ENCODE data around the gene TSPOAP1. TPM values are rescaled to one million over a fixed set of nuclear protein-coding genes. Genes with fewer than 3 reads are reported as not detected.

TSPOAP1 gene
- polyA plus RNA-seq, 1 of the 3 experiments (the other 2 are of a cell fraction) = 0.79 TPM

DNA sequence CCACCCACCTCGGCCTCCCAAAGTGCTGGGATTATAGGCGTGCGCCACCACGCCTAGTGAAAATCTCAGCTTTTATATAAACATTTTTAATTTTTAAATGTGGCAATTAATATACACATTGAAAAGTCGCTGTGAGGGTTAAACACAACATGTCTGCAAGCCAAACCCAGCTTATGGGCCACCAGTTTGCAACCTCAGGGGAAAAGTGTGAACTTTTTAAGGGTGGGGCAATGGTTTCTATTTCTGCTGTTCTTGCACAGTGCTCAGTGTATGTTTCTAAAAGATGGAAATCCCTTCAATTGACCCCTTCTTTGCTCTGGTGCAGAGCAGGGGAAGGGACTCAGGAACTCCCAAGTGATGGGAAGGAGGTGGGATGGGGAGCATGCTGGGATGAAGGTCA lies 41.7 kb upstream of the TSPOAP1 start:
- POLR2A ChIA-PET = no interaction called here
- CTCF ChIA-PET = interaction anchor here (0.9 to 5.7 kb wide), 6 partner anchors 12 to 121 kb away, joined by 3 to 21 read pairs (median 4); partner anchors contain the start of gene RNF43

More for the DNA sequence above, 41.7 kb upstream of the TSPOAP1 start:
- no peaks in the 10 kb centered on the region for H3K4me1 ChIP-seq (ENCODE audit: control insufficient read depth in 1 of 2, insufficient read depth in 2 of 2, low read depth in 1 of 2, low read length in 1 of 2)
- H3K4me2 ChIP-seq = no peak overlapping the region
- H3K4me3 ChIP-seq (ENCODE audit: low read depth in 2 of 2, low read length in 1 of 2) = no peak overlapping the region
- no peaks in the 10 kb centered on the region for H3F3A ChIP-seq (replicated peaks; ENCODE audit: insufficient read depth)
- H3K9ac ChIP-seq = no peak overlapping the region
- TF ChIP-seq FOSL2 (IDR thresholded peaks at IDR 0.05; ENCODE audit: borderline replicate concordance, low read depth) (no peak), FOXM1 (IDR thresholded peaks at IDR 0.05; ENCODE audit: low read depth) (no peak), EP300 (IDR thresholded peaks at IDR 0.05; ENCODE audit: borderline replicate concordance in 1 of 2, low read depth in 1 of 2, low read length in 1 of 2) (no peak), EZH2phosphoT487 (IDR thresholded peaks at IDR 0.05; ENCODE audit: borderline replicate concordance, low read depth) (no peak), POLR2AphosphoS5 (IDR thresholded peaks at IDR 0.05; ENCODE audit: low read depth, low read length) (no peak), CHD2 (IDR thresholded peaks at IDR 0.05; ENCODE audit: low read length, partially characterized antibody) (no peak), NFIC (IDR thresholded peaks at IDR 0.05; ENCODE audit: borderline replicate concordance) (no peak), RCOR1 (IDR thresholded peaks at IDR 0.05; ENCODE audit: low read length) (no peak), RXRA (IDR thresholded peaks at IDR 0.05; ENCODE audit: borderline replicate concordance, low read depth) (no peak), TAF1 (IDR thresholded peaks at IDR 0.05; ENCODE audit: borderline replicate concordance, low read depth, low read length) (no peak), RFX5 (IDR thresholded peaks at IDR 0.05; ENCODE audit: low read length) (no peak), ELF1 (IDR thresholded peaks at IDR 0.05) (no peak), SMC3 (IDR thresholded peaks at IDR 0.05; ENCODE audit: low read depth, low read length) (no peak), SIN3A (IDR thresholded peaks at IDR 0.05; ENCODE audit: borderline replicate concordance, low read depth, low read length) (no peak), TEAD4 (IDR thresholded peaks at IDR 0.05; ENCODE audit: borderline replicate concordance, insufficient read depth) (no peak)
- TF ChIP-seq, protein P1, sequence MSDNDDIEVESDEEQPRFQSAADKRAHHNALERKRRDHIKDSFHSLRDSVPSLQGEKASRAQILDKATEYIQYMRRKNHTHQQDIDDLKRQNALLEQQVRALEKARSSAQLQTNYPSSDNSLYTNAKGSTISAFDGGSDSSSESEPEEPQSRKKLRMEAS (IDR thresholded peaks at IDR 0.05; ENCODE audit: low read depth) = no peak
- TF ChIP-seq, protein P2, sequence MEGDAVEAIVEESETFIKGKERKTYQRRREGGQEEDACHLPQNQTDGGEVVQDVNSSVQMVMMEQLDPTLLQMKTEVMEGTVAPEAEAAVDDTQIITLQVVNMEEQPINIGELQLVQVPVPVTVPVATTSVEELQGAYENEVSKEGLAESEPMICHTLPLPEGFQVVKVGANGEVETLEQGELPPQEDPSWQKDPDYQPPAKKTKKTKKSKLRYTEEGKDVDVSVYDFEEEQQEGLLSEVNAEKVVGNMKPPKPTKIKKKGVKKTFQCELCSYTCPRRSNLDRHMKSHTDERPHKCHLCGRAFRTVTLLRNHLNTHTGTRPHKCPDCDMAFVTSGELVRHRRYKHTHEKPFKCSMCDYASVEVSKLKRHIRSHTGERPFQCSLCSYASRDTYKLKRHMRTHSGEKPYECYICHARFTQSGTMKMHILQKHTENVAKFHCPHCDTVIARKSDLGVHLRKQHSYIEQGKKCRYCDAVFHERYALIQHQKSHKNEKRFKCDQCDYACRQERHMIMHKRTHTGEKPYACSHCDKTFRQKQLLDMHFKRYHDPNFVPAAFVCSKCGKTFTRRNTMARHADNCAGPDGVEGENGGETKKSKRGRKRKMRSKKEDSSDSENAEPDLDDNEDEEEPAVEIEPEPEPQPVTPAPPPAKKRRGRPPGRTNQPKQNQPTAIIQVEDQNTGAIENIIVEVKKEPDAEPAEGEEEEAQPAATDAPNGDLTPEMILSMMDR (IDR thresholded peaks at IDR 0.05) = no peak
- TF ChIP-seq, protein P3, sequence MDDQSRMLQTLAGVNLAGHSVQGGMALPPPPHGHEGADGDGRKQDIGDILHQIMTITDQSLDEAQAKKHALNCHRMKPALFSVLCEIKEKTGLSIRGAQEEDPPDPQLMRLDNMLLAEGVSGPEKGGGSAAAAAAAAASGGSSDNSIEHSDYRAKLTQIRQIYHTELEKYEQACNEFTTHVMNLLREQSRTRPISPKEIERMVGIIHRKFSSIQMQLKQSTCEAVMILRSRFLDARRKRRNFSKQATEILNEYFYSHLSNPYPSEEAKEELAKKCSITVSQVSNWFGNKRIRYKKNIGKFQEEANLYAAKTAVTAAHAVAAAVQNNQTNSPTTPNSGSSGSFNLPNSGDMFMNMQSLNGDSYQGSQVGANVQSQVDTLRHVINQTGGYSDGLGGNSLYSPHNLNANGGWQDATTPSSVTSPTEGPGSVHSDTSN (IDR thresholded peaks at IDR 0.05) = no peak
- TF ChIP-seq, protein P4, sequence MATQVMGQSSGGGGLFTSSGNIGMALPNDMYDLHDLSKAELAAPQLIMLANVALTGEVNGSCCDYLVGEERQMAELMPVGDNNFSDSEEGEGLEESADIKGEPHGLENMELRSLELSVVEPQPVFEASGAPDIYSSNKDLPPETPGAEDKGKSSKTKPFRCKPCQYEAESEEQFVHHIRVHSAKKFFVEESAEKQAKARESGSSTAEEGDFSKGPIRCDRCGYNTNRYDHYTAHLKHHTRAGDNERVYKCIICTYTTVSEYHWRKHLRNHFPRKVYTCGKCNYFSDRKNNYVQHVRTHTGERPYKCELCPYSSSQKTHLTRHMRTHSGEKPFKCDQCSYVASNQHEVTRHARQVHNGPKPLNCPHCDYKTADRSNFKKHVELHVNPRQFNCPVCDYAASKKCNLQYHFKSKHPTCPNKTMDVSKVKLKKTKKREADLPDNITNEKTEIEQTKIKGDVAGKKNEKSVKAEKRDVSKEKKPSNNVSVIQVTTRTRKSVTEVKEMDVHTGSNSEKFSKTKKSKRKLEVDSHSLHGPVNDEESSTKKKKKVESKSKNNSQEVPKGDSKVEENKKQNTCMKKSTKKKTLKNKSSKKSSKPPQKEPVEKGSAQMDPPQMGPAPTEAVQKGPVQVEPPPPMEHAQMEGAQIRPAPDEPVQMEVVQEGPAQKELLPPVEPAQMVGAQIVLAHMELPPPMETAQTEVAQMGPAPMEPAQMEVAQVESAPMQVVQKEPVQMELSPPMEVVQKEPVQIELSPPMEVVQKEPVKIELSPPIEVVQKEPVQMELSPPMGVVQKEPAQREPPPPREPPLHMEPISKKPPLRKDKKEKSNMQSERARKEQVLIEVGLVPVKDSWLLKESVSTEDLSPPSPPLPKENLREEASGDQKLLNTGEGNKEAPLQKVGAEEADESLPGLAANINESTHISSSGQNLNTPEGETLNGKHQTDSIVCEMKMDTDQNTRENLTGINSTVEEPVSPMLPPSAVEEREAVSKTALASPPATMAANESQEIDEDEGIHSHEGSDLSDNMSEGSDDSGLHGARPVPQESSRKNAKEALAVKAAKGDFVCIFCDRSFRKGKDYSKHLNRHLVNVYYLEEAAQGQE (IDR thresholded peaks at IDR 0.05; ENCODE audit: low read depth, low read length) = no peak
- TF ChIP-seq, protein P5, sequence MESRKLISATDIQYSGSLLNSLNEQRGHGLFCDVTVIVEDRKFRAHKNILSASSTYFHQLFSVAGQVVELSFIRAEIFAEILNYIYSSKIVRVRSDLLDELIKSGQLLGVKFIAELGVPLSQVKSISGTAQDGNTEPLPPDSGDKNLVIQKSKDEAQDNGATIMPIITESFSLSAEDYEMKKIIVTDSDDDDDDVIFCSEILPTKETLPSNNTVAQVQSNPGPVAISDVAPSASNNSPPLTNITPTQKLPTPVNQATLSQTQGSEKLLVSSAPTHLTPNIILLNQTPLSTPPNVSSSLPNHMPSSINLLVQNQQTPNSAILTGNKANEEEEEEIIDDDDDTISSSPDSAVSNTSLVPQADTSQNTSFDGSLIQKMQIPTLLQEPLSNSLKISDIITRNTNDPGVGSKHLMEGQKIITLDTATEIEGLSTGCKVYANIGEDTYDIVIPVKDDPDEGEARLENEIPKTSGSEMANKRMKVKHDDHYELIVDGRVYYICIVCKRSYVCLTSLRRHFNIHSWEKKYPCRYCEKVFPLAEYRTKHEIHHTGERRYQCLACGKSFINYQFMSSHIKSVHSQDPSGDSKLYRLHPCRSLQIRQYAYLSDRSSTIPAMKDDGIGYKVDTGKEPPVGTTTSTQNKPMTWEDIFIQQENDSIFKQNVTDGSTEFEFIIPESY (IDR thresholded peaks at IDR 0.05; ENCODE audit: borderline replicate concordance, low read depth) = no peak
- no peaks in the 10 kb centered on the region for H3K9me2 ChIP-seq
- no peak for DNase-seq
- H3K27me3 ChIP-seq (ENCODE audit: insufficient read depth) = no peaks in the 10 kb centered on the region; the same call in 1 of the 2 replicates
- H3K36me3 ChIP-seq (replicated peaks in 1 of 2; ENCODE audit: control insufficient read depth in 1 of 2, insufficient read depth in 2 of 2, low read length in 1 of 2) = no peaks in the 10 kb centered on the region
- no peaks in the 10 kb centered on the region for H3K9me3 ChIP-seq
- H2AFZ ChIP-seq (ENCODE audit: low read depth) = no peak overlapping the region
- no peak overlapping the region for H3K27ac ChIP-seq (ENCODE audit: low read depth in 2 of 2, low read length in 1 of 2)
- no peaks in the 10 kb centered on the region for H3K79me2 ChIP-seq (ENCODE audit: insufficient read depth)
- WGBS (ENCODE audit: low lambda C conversion rate) = 74% methylated on average over 5 of the region's 5 CpGs
- H4K20me1 ChIP-seq (ENCODE audit: insufficient read depth) = no peaks in the 10 kb centered on the region

All from SK-N-SH (cell line).